ENCODE data around the gene FKBP15. TPM values are rescaled to one million over a fixed set of nuclear protein-coding genes. Genes with fewer than 3 reads are reported as not detected.

Gene FKBP15
- total and polyA plus RNA-seq, 2 of the 13 experiments (the other 11 are each of a cell fraction or from before 2014, with no cell fraction given) = 12.3 to 18.6 TPM

- no TSS peak for BruUV-seq (replicated peaks)
- Histone ChIP-seq H3K9ac (ENCODE audit: insufficient read depth, low read depth, low read length) (peak overlapping the region; percentile 97; the same call in 1 of the 2 replicates), H3K4me3 (replicated peaks in 1 of 3; ENCODE audit: insufficient read depth in 1 of 3, low read depth in 2 of 3, low read length in 3 of 3) (peak overlapping the region in 2 of 3 experiments; percentile 66 to 91; a peak in 3 of 6 replicates), H3K4me1 (ENCODE audit: insufficient read depth, low read length) (peaks cover 73% of the 10 kb centered on the region), H3K4me2 (ENCODE audit: low read depth, low read length) (peak overlapping the region; percentile 80), H3K79me2 (ENCODE audit: insufficient read depth, low read length) (peaks cover 83% of the 10 kb centered on the region), H3K27me3 (ENCODE audit: control insufficient read depth in 1 of 2, insufficient read depth in 2 of 2, low read length in 2 of 2) (peaks cover 0 to 3% of the 10 kb centered on the region in 2 experiments; a peak in 1 of 5 replicates), H2AFZ (ENCODE audit: low read length) (no peak overlapping the region), H4K20me1 (ENCODE audit: insufficient read depth, low read length) (no peaks in the 10 kb centered on the region; the same call in 1 of the 2 replicates), H3K9me3 (ENCODE audit: low read length) (no peaks in the 10 kb centered on the region), H3K27ac (ENCODE audit: extremely low read length, insufficient read depth, low read length) (peak overlapping the region; percentile 86), H3K36me3 (replicated peaks in 1 of 2; ENCODE audit: control insufficient read depth in 1 of 2, insufficient read depth in 2 of 2, low read length in 2 of 2) (no peaks in the 10 kb centered on the region; a peak in 1 of 5 replicates)
- intact Hi-C loops (cut with micrococcal nuclease; ENCODE audit: unreplicated experiment) (loop anchor here (5.0 kb wide), 3 partner anchors 38 to 87 kb away; partner anchors contain the start of gene SLC31A2), in situ Hi-C loops (cut with HindIII; ENCODE audit: extremely low pct_ligation_motif_present, low pct_unique_long_range_greater_than_20kb) (no loop called here)
- ATAC-seq (no peak), FAIRE-seq (no peak), DNase-seq (ENCODE audit: low spot score) (peak; percentile 27)
- ChIA-PET CTCF (ENCODE audit: low intra/inter-chr PET ratio, low total read pairs) (no interaction called here), POLR2A (no interaction called here)
- 58% methylated on average over 2 of the region's 2 CpGs for WGBS (ENCODE audit: low lambda C conversion rate)
- TF ChIP-seq HOXA7 (CRISPR knock-in tag; IDR thresholded peaks at IDR 0.05) (no peak), SP2 (CRISPR knock-in tag; IDR thresholded peaks at IDR 0.05) (no peak), SPEN (CRISPR knock-in tag; IDR thresholded peaks at IDR 0.05; ENCODE audit: low read depth) (no peak), ZSCAN21 (CRISPR knock-in tag; IDR thresholded peaks at IDR 0.05; ENCODE audit: borderline replicate concordance) (no peak), SAP130 (CRISPR knock-in tag; IDR thresholded peaks at IDR 0.05; ENCODE audit: low read depth) (peak; percentile 55; the same call in 1 of the 2 replicates), KLF11 (CRISPR knock-in tag; IDR thresholded peaks at IDR 0.05) (no peak), ZBTB21 (CRISPR knock-in tag; IDR thresholded peaks at IDR 0.05) (no peak), MEF2D (CRISPR knock-in tag; IDR thresholded peaks at IDR 0.05) (no peak), JUN (CRISPR knock-in tag; IDR thresholded peaks at IDR 0.05) (no peak), ZMYM3 (CRISPR knock-in tag; IDR thresholded peaks at IDR 0.05) (no peak), AKAP8 (CRISPR knock-in tag; IDR thresholded peaks at IDR 0.05) (no peak), ATF6 (CRISPR knock-in tag; conservative IDR thresholded peaks at IDR 0.05) (no peak), ZNF770 (CRISPR knock-in tag; IDR thresholded peaks at IDR 0.05) (no peak), RXRB (CRISPR knock-in tag; IDR thresholded peaks at IDR 0.05; ENCODE audit: borderline replicate concordance) (no peak), NFRKB (IDR thresholded peaks at IDR 0.05) (no peak), CCDC6 (CRISPR knock-in tag; IDR thresholded peaks at IDR 0.05) (no peak), ETV5 (CRISPR knock-in tag; IDR thresholded peaks at IDR 0.05; ENCODE audit: borderline replicate concordance) (no peak), BHLHE40 (IDR thresholded peaks at IDR 0.05; ENCODE audit: low read length) (no peak), GATAD2A (CRISPR knock-in tag; IDR thresholded peaks at IDR 0.05) (peak; percentile 34; the same call in 1 of the 2 replicates), MIER2 (CRISPR knock-in tag; IDR thresholded peaks at IDR 0.05) (no peak), ZSCAN12 (CRISPR knock-in tag; IDR thresholded peaks at IDR 0.05) (no peak), MED1 (CRISPR knock-in tag; IDR thresholded peaks at IDR 0.05) (0 out of 2 replicates have a peak, but pooled peaks have one; percentile 9), PATZ1 (CRISPR knock-in tag; IDR thresholded peaks at IDR 0.05) (no peak)
These were observed 2.9 kb upstream of the FKBP15 start for GRCh38 chr9:113223963-113224362.

Data from HepG2 (cell line).